ENCODE results near the gene HOXA5.
A peak's percentile ranks its signal among the peaks of the same experiment; 100 is the strongest.

Gene HOXA5

GRCh38 chr7:27154369-27154768 is 10.9 kb upstream of the HOXA5 start:
- no peak for DNase-seq (ENCODE audit: low spot score)
- no peak for TF ChIP-seq CTCF (IDR thresholded peaks at IDR 0.05; ENCODE audit: extremely low read depth, missing control alignments)

GRCh38 chr7:27153526-27153925 is 10.0 kb upstream of the HOXA5 start:
- no peak for TF ChIP-seq CTCF (IDR thresholded peaks at IDR 0.05; ENCODE audit: extremely low read depth, missing control alignments)
- DNase-seq (ENCODE audit: low spot score), result no peak

- TF ChIP-seq CTCF (IDR thresholded peaks at IDR 0.05; ENCODE audit: extremely low read depth, missing control alignments), result no peak
These were observed 9.4 kb upstream of the HOXA5 start for GRCh38 chr7:27152816-27153442.

GRCh38 chr7:27151931-27152815 is 8.7 kb upstream of the HOXA5 start, which contains the start of gene HOXA3:
Gene HOXA3, minus strand, starts transcription at chr7:27152583. Its CDS starts 41,943 bp downstream, at chr7:27110640.
- no peak for TF ChIP-seq CTCF (IDR thresholded peaks at IDR 0.05; ENCODE audit: extremely low read depth, missing control alignments)
- no peak for DNase-seq (ENCODE audit: low spot score)

More at GRCh38 chr7:27152816-27153442, 9.4 kb upstream of the HOXA5 start:
- no peak for DNase-seq (ENCODE audit: low spot score)

GRCh38 chr7:27151341-27151930 is 8.0 kb upstream of the HOXA5 start:
- no peak for DNase-seq (ENCODE audit: low spot score)
- no peak for TF ChIP-seq CTCF (IDR thresholded peaks at IDR 0.05; ENCODE audit: extremely low read depth, missing control alignments)

GRCh38 chr7:27150568-27151340 is 7.3 kb upstream of the HOXA5 start:
- peak; percentile 92 for DNase-seq (ENCODE audit: low spot score)
- TF ChIP-seq CTCF (IDR thresholded peaks at IDR 0.05; ENCODE audit: extremely low read depth, missing control alignments), result peak; percentile 97
